ENCODE results near the gene GCC2.
"Not testable (repeated sequence)": the region's sequence is repeated elsewhere in the genome, so short reads cannot be mapped to it uniquely, and the experiment has no call there.

GCC2 gene

GRCh38 chr2:108553209-108553919, 104.4 kb downstream of the GCC2 start:
- Histone ChIP-seq H3K4me2 (ENCODE audit: low read depth, low read length, poor library complexity, severe bottlenecking) (no peak overlapping the region), H2AFZ (ENCODE audit: low read depth, low read length, severe bottlenecking) (no peak overlapping the region), H3K9ac (ENCODE audit: low read length) (no peak overlapping the region), H3K36me3 (ENCODE audit: low read length) (no peaks in the 10 kb centered on the region), H3K4me3 (ENCODE audit: insufficient read depth, low read length, poor library complexity, severe bottlenecking) (no peak overlapping the region), H3K27ac (ENCODE audit: low read depth, low read length) (no peak overlapping the region), H3K79me2 (ENCODE audit: insufficient read depth, low read length) (peaks cover 24% of the 10 kb centered on the region; the same call in 1 of the 2 replicates), H4K20me1 (ENCODE audit: low read depth, low read length) (no peaks in the 10 kb centered on the region), H3K9me3 (ENCODE audit: insufficient read depth, low read length) (no peaks in the 10 kb centered on the region), H3K9me2 (replicated peaks; ENCODE audit: insufficient read depth, low read length) (no peaks in the 10 kb centered on the region), H3F3A (ENCODE audit: insufficient read depth) (peaks cover 14% of the 10 kb centered on the region; the same call in 1 of the 2 replicates), H3K27me3 (ENCODE audit: low read length) (no peaks in the 10 kb centered on the region)
- TF ChIP-seq CTCF (IDR thresholded peaks at IDR 0.05; ENCODE audit: insufficient read depth, low read length, poor library complexity, severe bottlenecking), result no peak
- no peak for TF ChIP-seq EZH2phosphoT487 (conservative IDR thresholded peaks at IDR 0.05; ENCODE audit: low read length)

- Histone ChIP-seq H3K9me2 (replicated peaks; ENCODE audit: insufficient read depth, low read length) (no peaks in the 10 kb centered on the region), H3K9me3 (ENCODE audit: insufficient read depth, low read length) (no peaks in the 10 kb centered on the region), H3K9ac (ENCODE audit: low read length) (no peak overlapping the region), H3K36me3 (ENCODE audit: low read length) (no peaks in the 10 kb centered on the region), H3K4me3 (ENCODE audit: insufficient read depth, low read length, poor library complexity, severe bottlenecking) (no peak overlapping the region), H3F3A (ENCODE audit: insufficient read depth) (peaks cover 6% of the 10 kb centered on the region; the same call in 1 of the 2 replicates), H3K27ac (ENCODE audit: low read depth, low read length) (no peak overlapping the region), H3K27me3 (ENCODE audit: low read length) (no peaks in the 10 kb centered on the region), H3K4me2 (ENCODE audit: low read depth, low read length, poor library complexity, severe bottlenecking) (no peak overlapping the region), H3K79me2 (ENCODE audit: insufficient read depth, low read length) (peaks cover 24% of the 10 kb centered on the region; the same call in 1 of the 2 replicates), H4K20me1 (ENCODE audit: low read depth, low read length) (no peaks in the 10 kb centered on the region), H2AFZ (ENCODE audit: low read depth, low read length, severe bottlenecking) (no peak overlapping the region)
- TF ChIP-seq EZH2phosphoT487 (conservative IDR thresholded peaks at IDR 0.05; ENCODE audit: low read length), result no peak
- TF ChIP-seq CTCF (IDR thresholded peaks at IDR 0.05; ENCODE audit: insufficient read depth, low read length, poor library complexity, severe bottlenecking), result no peak
Observed at GRCh38 chr2:108554528-108554927, 105.5 kb downstream of the GCC2 start.

- no peak for TF ChIP-seq CTCF (IDR thresholded peaks at IDR 0.05; ENCODE audit: insufficient read depth, low read length, poor library complexity, severe bottlenecking)
- no peak for TF ChIP-seq EZH2phosphoT487 (conservative IDR thresholded peaks at IDR 0.05; ENCODE audit: low read length)
- H4K20me1 ChIP-seq (ENCODE audit: low read depth, low read length), result no peaks in the 10 kb centered on the region
- peaks cover 24% of the 10 kb centered on the region; the same call in 1 of the 2 replicates for H3K79me2 ChIP-seq (ENCODE audit: insufficient read depth, low read length)
- H3K4me2 ChIP-seq (ENCODE audit: low read depth, low read length, poor library complexity, severe bottlenecking), result no peak overlapping the region
- no peak overlapping the region for H3K9ac ChIP-seq (ENCODE audit: low read length)
- no peak overlapping the region for H2AFZ ChIP-seq (ENCODE audit: low read depth, low read length, severe bottlenecking)
- H3K27ac ChIP-seq (ENCODE audit: low read depth, low read length), result no peak overlapping the region
- H3K9me2 ChIP-seq (replicated peaks; ENCODE audit: insufficient read depth, low read length), result no peaks in the 10 kb centered on the region
- no peaks in the 10 kb centered on the region for H3K9me3 ChIP-seq (ENCODE audit: insufficient read depth, low read length)
- no peaks in the 10 kb centered on the region for H3K27me3 ChIP-seq (ENCODE audit: low read length)
- no peaks in the 10 kb centered on the region for H3F3A ChIP-seq (ENCODE audit: insufficient read depth)
- no peak overlapping the region for H3K4me3 ChIP-seq (ENCODE audit: insufficient read depth, low read length, poor library complexity, severe bottlenecking)
- no peaks in the 10 kb centered on the region for H3K36me3 ChIP-seq (ENCODE audit: low read length)
Observed at GRCh38 chr2:108555572-108555971, 106.6 kb downstream of the GCC2 start.

GRCh38 chr2:108556581-108556980, 107.6 kb downstream of the GCC2 start:
- H3K36me3 ChIP-seq (ENCODE audit: low read length); H3K9me3 ChIP-seq (ENCODE audit: insufficient read depth, low read length); H3K4me2 ChIP-seq (ENCODE audit: low read depth, low read length, poor library complexity, severe bottlenecking); H3K27me3 ChIP-seq (ENCODE audit: low read length); H3K9me2 ChIP-seq (replicated peaks; ENCODE audit: insufficient read depth, low read length); H3F3A ChIP-seq (ENCODE audit: insufficient read depth); H3K9ac ChIP-seq (ENCODE audit: low read length); H3K4me3 ChIP-seq (ENCODE audit: insufficient read depth, low read length, poor library complexity, severe bottlenecking); H3K27ac ChIP-seq (ENCODE audit: low read depth, low read length); H2AFZ ChIP-seq (ENCODE audit: low read depth, low read length, severe bottlenecking); H4K20me1 ChIP-seq (ENCODE audit: low read depth, low read length): not testable (repeated sequence)
- peaks cover 26% of the 10 kb centered on the region; the same call in 1 of the 2 replicates for H3K79me2 ChIP-seq (ENCODE audit: insufficient read depth, low read length)

All from SU-DHL-6 (cell line).